ENCODE data around the gene OR6J1.

- TF ChIP-seq, protein P1, sequence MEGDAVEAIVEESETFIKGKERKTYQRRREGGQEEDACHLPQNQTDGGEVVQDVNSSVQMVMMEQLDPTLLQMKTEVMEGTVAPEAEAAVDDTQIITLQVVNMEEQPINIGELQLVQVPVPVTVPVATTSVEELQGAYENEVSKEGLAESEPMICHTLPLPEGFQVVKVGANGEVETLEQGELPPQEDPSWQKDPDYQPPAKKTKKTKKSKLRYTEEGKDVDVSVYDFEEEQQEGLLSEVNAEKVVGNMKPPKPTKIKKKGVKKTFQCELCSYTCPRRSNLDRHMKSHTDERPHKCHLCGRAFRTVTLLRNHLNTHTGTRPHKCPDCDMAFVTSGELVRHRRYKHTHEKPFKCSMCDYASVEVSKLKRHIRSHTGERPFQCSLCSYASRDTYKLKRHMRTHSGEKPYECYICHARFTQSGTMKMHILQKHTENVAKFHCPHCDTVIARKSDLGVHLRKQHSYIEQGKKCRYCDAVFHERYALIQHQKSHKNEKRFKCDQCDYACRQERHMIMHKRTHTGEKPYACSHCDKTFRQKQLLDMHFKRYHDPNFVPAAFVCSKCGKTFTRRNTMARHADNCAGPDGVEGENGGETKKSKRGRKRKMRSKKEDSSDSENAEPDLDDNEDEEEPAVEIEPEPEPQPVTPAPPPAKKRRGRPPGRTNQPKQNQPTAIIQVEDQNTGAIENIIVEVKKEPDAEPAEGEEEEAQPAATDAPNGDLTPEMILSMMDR (conservative IDR thresholded peaks at IDR 0.05; ENCODE audit: low read depth, low read length): no peak
- no peak for TF ChIP-seq EZH2 (IDR thresholded peaks at IDR 0.05; ENCODE audit: borderline replicate concordance, low read depth, low read length, poor library complexity, severe bottlenecking)
Observed at GRCh38 chr14:22664261-22664660, 20.1 kb upstream of the OR6J1 start.

Data from A673 (cell line).